Right ventricle myocardium inferior (tissue), 1 donor: Measurements from ENCODE around the gene ZNF845. TPM values are rescaled to one million over a fixed set of nuclear protein-coding genes. Genes with fewer than 3 reads are reported as not detected.
"Not testable (repeated sequence)": the region's sequence is repeated elsewhere in the genome, so short reads cannot be mapped to it uniquely, and the experiment has no call there.

ENCODE experiments used
- ATAC-seq: fragments of 200-7000 bp; cut with Tn5 transposase; one replicate; pipeline ENCODE4 v1.9.1; 2020; ENCODE audit warnings: mild to moderate bottlenecking, moderate library complexity
- DNase-seq: peaks from one replicate; pipeline ENCODE4 v3.0.0; 2021; ENCODE audit errors: missing footprints
- intact Hi-C: fragments of 100-400 bp; cut with DNase I; formaldehyde crosslinking; loops from one replicate; pipeline ENCODE4 v1.11.0; 2022
- long read RNA-seq: library from polyadenylated mRNA; unstranded; transcript quantifications from one replicate; pipeline ENCODE4 v2.0.0, GENCODE V29; 2021
- total RNA-seq: library from RNA; stranded (reverse); fragmentation: NEBNext Ultra II Directional; extraction: Animal tissue kit (Norgen Biotek cat#: 25700); gene quantifications from one replicate; pipeline ENCODE4 v1.2.1, GENCODE V29; 2021
- donor health status: DM: no; HTN: yes; CAD: no; lungs with severe emphysema.

Gene ZNF845
- total RNA-seq: 3.7 TPM
- long read RNA-seq, partial matches to known transcripts: 0 of 1 reads
- long read RNA-seq, other reads (novel, unspliced or antisense): 1 of 1 reads

DNA sequence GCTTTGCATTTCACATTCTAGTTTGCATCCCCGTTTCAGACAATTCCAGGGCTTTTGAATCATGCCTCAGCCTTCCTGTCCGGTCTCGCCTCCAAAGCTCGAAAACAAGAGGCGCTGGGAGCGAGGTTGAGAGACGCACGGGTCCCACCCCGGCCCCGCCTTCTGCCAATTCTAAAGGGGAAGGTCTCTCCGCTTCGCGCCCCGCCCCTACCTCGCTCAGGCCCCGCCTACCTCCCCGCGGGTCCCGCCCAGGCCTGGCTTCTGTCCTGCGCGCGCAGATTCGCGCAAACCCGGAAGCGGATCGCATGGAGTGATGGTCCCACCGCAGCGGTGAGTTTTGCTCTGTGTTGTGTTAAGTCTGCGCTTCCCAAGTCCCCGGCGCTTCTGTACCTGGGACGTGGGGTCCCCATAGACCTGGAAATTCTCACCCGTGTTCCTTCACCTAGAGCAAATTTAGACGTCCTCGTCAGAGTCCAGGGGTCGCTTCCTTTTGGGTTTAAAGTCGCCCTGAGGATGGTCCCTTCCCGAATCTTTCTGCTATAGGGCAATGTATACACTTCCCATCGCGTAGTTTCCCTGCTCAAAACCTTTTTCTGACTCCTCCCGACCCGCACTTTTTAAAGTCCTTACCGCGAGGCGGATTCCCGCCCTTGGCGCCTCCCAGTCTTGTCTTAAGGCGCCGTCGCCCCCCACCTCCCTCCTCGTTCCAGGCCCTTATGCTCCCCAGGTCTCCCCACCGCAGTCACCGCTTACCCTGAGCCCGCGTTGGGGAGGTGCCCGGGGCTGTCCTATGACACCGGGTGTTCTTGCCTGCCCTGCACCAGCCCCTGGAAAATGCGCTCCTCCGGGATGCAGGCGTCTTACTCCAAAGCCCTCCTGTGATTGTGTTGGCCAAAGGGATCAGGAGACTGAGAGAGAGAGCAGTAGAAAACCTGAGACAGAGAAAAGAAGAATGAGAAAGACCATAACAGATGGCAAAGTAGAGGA lies at the start of gene ZNF845:
TSS of gene ZNF845 (plus strand) at position 287 of the 987 bp plus-strand sequence. CDS start 7,559 bp downstream, outside the sequence.
- intact Hi-C loops: loop anchor here (2.0 to 10.0 kb wide), 2 partner anchors 79 to 139 kb away; partner anchors contain the start of genes ZNF665 and ZNF677
- DNase-seq (peak; percentile 96), ATAC-seq (peak; percentile 100)

DNA sequence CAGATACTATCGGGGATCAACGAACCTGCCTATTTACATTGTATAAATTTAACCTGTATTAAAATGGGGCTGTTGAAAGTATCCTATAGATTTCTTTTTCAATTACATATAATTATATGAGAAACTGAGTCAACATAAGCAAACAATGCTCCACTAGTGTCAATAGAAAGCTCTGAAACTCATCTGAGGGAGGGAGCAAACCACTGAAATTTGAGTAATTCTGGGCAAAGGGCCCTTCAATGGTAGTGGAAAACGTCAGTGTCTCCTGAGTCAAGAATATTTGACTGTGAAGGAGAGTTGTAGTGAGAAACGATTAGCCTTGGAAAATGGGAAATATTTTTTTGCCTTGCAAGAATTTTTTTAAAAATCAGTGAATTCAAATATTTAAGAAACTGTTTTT lies 48.5 kb upstream of the ZNF845 start:
- DNase-seq (no peak), ATAC-seq (no peak)
- intact Hi-C loops: no loop called here

- intact Hi-C loops: no loop called here
- ATAC-seq (no peak), DNase-seq (peak; percentile 55)
Measured at GRCh38 chr19:53290758-53291549, 42.6 kb upstream of the ZNF845 start.

GRCh38 chr19:53294786-53295441 lies 38.6 kb upstream of the ZNF845 start:
- ATAC-seq (no peak), DNase-seq (no peak)
- intact Hi-C loops: no loop called here

- ATAC-seq, DNase-seq, intact Hi-C loops: not testable (repeated sequence)
Measured at GRCh38 chr19:53301341-53301740, 32.2 kb upstream of the ZNF845 start.

DNA sequence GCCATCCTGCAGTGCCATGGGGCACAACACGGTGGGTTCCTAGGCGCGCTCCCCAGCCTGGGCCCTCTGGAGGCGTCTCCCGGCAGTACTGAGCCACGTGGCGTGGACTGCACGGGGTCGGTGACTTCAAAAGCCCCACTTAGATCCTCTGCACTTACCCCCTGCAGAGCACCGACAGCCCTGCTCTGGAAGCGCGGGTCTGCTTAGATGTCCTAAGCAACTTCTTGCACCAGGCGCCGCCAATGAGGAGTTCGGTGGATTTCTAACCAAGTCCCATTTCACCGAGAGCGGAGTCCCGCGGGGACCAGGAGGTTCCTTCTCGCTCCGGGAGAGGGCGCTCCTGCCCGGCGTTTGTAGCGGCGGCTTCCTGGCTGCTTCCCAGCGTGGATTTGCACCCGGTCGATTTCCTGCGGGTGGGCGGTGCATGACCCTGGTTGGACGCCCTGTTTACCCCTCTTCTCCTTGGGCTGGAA lies 25.2 kb upstream of the ZNF845 start:
- intact Hi-C loops: no loop called here
- DNase-seq: no peak
- no peak for ATAC-seq

DNA sequence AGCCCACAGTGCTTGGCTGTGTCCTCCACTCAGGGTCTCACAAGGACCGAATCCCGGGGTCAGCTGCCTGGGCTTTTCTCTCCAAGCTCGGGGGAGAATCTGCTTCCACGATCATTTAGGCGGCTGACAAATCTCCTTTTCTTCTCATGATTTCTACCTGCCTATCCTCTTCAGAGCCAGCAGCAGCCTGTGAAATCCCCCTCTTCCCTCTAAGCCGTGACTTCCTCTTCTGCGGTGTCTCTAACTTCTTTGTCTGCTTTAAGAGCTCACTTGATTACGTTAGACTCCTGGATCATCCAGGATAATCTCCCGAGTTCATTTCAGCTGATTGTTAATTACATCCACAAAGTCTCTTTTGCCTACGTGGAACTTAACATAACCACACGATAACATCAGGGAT lies 22.5 kb upstream of the ZNF845 start:
- DNase-seq (no peak), ATAC-seq (no peak)

DNA sequence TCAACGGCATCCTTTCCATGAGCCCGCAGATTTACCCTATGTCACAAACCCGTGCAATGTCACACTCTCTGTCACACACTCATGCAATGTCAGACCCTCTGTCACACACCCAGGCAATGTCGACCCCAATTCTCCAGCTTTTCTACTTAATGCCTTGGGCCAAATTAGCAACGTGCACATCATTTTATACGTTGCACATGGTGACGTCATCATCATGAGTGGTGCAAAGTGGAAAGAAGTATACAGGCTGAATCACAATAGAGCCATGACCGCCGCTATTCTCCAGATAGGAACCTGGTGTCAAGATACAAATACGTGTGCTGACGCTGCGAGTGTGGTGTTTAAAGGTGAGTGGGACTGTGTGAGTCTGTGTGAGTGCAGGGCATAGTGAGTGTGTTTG lies 21.7 kb upstream of the ZNF845 start:
- ATAC-seq: no peak
- intact Hi-C loops: no loop called here
- no peak for DNase-seq

More for the DNA sequence above, 22.5 kb upstream of the ZNF845 start:
- intact Hi-C loops: no loop called here

DNA sequence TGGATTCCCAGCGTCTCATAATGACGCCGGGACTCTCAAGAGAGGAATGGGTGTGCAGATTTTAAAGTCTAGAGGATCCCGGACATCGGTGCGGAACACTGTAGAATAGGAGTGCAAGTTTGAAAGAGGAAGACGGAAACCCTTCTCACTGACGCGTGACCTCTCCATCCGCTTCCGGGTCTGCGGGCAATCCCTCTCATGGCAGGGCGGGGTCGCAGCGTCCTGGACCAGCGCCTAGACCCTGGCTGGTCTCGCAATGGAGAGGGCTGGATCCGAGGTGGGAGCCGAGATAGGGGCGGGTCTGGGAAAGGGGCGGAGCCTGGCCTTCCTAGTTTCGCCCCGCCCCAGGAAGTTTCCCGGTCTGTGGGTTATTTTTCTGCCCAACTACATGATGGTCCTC lies 4.6 kb upstream of the ZNF845 start:
- peak; percentile 53 for ATAC-seq
- DNase-seq: no peak
- intact Hi-C loops: no loop called here

DNA sequence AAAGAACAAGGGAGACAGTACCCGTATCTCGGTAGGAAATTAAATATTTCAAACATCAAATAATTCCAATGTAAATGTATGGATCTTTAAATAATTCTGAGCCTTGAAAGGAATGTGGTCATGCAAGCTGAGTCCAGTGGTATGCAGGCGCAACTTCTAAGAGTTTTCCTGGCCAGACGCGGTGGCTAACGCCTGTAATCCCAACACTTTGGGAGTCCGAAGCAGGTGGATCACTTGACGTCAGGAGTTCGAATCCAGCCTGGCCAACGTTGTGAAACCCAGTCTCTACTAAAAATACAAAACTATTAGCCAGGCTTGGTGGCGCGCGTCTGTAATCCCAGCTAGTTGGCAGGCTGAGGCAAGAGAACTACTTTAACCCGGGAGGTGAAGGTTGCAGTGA lies 1.1 kb upstream of the ZNF845 start:
- DNase-seq: no peak
- intact Hi-C loops: loop anchor here (2.0 to 10.0 kb wide), 2 partner anchors 78 to 138 kb away; partner anchors contain the start of genes ZNF665 and ZNF677
- ATAC-seq: no peak

DNA sequence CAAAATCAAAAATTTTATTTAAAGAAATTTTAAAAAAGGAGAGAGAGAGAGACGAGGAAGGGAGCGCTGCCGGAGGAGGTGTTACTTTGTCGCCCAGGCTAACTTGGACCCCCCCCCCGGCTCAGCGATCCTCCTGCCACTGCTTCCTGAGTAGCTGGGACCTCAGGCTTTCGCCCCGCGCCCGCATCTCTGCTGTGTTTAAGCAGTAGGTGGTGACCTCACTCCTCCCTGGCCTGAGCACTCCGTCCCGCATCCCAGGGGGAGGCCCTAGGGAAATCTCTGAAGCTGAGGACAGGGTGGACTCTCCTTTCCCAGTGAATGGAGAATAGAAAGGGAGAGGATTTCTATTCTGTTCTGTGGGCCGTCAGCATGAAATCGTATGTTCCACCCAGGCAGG lies 485 bp upstream of the ZNF845 start:
- ATAC-seq: peak; percentile 32
- no peak for DNase-seq
- intact Hi-C loops: loop anchor here (2.0 to 10.0 kb wide), 2 partner anchors 78 to 138 kb away; partner anchors contain the start of genes ZNF665 and ZNF677

DNA sequence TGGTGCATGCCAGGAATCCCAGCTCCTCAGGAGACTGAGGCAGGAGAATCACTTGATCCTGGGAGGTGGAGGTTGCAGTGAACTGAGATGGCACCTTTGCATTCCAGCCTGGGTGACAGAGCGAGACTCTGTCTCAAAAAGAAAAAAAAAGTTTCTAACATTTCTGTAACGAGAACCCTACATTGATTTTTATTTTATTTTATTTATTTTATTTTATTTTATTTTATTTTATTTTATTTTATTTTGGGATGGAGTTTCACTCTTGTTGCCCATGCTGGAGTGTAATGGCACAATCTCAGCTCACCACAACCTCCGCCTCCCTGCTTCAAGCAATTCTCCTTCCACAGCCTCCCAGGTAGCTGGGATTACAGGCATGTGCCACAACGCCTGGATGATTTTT lies 10.9 kb downstream of the ZNF845 start:
- ATAC-seq, intact Hi-C loops, DNase-seq: not testable (repeated sequence)

DNA sequence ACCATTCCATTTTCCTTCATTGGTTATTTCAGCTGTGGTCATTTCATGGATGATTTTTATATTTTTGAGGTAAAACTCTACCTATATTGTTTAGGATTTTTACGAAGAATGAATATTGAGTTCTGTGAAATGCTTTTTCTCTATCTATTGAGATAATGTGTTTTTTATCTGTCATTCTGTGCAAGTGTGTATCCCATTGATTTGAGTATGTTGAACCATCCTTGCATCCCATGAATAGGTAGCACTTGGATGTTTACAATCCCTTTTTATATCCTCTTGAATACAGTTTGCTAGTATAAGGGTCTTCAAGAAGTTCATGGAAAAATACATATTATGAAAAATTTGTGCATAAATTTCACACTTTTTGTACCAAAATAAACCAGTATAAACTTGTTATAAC lies 22.2 kb downstream of the ZNF845 start:
- intact Hi-C loops: no loop called here
- DNase-seq (no peak), ATAC-seq (no peak)

DNA sequence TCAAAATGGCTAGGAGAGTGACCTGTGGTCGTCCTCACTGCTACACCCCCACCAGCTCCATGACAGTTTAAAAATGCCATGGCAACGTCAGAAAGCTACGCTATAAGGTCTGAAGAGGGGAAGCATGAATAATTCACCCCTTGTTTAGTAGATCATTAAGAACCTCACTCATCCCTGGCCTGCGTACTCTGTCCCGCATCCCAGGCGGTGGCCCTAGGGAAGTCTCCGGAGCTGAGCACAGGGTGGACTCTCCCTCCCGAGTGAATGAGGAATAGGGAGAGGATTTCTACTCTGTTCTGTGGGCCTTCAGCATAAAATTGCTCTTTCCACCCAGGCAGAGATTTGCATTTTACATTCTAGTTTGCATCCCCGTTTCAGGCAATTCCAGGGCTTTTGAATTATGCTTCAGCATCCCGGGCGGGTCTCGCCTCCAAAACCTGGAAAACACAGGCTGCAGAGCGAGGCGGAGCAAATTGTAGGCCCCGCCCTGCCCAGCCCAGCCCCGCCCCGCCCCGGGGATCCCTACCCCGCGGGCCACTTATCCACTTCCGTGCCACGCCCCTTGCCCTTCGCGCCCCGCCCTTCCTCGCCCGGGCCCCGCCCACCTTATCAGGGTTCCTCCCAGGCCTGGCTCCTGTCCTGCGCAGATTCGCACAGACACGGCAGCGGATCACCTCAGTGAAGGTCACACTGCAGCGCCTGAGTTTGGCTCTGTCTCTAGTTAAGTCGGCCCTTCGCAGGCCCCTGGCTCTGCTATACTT lies 24.5 kb downstream of the ZNF845 start:
- no peak for ATAC-seq
- intact Hi-C loops: no loop called here

DNA sequence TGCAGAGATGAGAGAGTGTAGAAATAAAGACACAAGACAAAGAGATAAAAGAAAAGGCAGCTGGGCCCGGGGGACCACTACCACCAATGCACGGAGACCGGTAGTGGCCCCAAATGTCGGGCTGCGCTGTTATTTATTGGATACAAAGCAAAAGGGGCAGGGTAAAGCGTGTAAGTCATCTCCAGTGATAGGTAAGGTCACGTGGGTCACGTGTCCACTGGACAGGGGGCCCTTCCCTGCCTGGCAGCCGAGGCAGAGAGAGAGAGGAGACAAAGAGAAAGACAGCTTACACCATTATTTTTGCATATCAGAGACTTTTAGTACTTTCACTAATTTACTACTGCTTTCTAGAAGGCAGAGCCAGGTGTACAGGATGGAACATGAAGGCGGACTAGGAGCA lies 26.5 kb downstream of the ZNF845 start:
- ATAC-seq, DNase-seq: not testable (repeated sequence)
- intact Hi-C loops: loop anchor here (5.0 kb wide), 1 partner anchor 163 kb away; no protein-coding TSS in a partner anchor

More for the DNA sequence above, 24.5 kb downstream of the ZNF845 start:
- DNase-seq: no peak

DNA sequence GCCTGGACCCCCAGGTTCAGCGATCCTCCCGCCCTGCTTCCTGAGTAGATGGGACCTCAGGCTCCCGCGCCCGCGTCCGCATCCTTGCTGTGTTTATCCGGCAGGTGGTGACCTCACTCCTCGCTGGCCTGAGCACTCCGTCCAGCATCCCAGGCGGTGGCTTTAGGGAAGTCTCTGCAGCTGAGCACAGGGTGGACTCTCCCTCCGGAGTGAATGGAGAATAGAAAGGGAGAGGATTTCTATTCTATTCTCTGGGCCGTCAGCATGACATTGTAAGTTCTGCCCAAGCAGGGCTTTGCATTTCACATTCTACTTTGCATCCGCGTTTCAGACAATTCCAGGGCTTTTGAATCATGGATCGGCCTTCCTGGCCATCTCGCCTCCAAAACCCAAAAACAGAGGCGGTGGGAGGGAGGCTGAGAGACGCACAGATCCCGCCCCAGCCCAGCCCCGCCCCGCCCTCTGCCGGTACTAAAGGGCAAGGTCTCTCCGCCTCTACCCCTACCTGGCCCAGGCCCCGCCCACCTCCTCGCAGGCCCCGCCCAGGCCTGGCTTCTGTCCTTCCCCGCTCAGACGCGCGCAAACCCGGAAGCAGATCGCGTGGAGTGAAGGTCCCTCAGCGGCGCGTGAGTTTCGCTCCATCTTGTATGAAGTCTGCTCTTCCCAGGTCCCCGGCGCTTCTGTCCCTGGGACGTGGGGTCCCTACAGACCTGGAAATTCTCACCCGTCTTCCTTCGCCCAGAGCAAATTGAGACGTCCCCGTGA lies 31.8 kb downstream of the ZNF845 start, which contains the start of gene ZNF525:
TSS of gene ZNF525 (plus strand) at position 572 of the 765 bp plus-strand sequence. CDS start 6,577 bp downstream, outside the sequence.
- intact Hi-C loops: no loop called here
- peak; percentile 94 for DNase-seq
- peak; percentile 100 for ATAC-seq
